ENCODE data around the gene GNA14.
"Not testable (repeated sequence)": the region's sequence is repeated elsewhere in the genome, so short reads cannot be mapped to it uniquely, and the experiment has no call there.

GNA14 gene

GRCh38 chr9:77640741-77641580, 7.2 kb downstream of the GNA14 start:
- no peak for DNase-seq

GRCh38 chr9:77632652-77633051, 15.5 kb downstream of the GNA14 start:
- DNase-seq, result no peak

DNA sequence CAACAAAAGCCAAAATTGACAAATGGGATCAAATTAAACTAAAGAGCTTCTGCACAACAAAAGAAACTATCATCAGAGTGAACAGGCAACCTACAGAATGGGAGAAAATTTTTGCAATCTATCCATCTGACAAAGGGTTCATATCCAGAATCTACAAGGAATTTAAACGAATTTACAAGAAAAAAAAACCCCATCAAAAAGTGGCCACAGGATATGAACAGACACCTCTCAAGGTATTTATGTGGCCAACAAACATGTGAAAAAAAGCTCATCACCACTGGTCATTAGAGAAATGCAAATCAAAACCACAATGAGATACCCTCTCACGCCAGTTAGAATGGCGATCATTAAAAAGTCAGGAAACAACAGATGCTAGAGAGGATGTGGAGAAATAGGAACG, 19.3 kb downstream of the GNA14 start:
- not testable (repeated sequence) for DNase-seq

DNA sequence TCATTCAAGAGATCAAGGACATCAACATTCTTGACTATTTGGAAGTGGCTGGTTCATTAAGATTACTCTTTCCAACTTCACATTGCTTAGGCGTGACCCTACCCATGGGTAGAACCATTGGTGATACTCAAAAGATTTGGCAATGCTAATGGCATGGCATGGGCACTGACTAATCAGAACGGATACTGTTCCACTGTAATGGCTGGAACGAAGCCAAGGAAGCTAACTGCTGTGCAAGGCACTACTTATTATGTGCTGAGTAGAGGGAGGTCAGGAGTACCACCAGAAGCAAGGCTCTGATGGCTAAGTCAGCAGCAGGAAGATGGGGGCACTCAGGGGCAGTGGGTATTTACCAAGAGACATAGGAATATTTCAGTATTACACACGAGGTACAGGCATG, 31.9 kb downstream of the GNA14 start:
- peak; percentile 12 for DNase-seq

DNA sequence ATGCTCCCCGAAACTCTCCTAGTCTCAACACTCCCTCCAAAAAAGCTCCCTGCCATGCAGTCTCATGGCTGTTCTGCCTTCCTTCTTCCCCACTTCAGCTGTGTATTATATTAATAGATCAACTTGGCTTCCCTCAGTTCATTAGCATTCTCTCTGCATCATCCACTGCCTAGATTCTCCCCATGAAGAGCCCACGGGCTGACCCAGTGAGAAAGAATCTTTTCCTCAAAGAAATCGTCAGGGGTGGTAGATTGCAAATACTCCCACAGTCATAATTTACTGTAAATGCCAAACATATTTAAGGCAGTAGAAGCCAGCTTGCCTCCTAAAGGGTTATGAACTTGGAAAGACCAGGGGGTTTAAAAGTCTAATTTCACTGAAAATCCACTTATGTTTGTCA, 33.5 kb downstream of the GNA14 start:
- no peak for DNase-seq

DNA sequence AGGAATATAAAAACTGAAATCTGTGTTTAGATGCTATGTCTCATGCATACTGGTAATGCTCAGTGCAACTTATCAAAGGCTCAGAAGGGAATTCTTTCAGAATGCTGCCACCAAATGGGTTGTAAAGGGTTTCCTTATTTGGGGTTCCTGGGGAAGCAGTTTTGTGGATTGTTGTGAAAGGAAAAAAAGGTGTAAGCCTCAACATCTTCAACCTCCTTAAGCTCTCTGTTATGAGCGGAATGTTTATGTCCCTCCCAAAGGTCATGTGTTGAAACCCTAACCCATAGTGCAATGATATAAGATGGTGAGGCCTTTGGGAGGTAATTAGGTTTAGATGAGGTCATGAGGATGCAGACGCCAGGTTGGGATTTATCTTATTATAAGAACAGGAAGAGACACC, 41.6 kb downstream of the GNA14 start:
- no peak for DNase-seq

GRCh38 chr9:77605449-77606220, 42.5 kb downstream of the GNA14 start:
- DNase-seq, result no peak

DNA sequence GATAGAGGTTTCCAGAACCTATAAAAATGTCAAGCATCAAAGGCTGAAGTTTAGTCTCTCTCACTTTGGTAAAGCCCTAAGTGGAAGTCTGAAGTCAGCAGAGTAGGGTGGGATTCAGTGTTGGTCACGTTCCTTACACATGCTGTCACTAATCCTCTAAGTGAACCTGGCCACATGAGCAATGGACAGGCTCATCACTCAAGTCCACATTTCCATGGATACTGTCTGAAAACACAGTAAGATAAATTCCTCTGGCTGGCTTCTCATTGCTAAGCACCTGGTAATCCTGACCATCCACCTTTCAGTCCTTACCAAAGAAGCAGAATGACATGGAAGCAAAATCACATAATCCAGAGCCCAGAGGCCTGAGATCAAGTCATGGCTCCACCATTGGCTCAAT, 43.8 kb downstream of the GNA14 start:
- DNase-seq, result no peak

- no peak for DNase-seq
Measured at GRCh38 chr9:77602852-77603251, 45.3 kb downstream of the GNA14 start.

GRCh38 chr9:77601476-77602099, 46.5 kb downstream of the GNA14 start:
- DNase-seq, result no peak

- no peak for DNase-seq
Measured at GRCh38 chr9:77600810-77601209, 47.3 kb downstream of the GNA14 start.

DNA sequence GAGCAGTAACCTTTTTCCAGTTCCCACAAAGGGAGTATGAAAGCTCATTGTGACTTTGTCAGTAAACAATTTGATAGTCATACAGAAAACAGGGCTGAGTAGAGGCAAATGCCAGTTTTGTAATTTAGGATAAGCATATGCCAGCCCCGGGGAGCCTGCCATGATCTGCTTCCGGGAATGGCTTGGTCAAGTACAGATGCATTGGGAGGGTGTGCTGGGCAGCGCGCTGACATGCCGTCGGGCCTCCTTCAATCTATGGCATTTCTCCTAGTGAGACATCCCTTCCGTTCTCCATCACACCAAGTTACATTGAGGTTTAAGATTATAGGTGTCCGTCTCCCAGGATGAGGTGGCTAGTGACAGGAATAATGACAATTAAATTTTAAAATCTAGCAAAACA, 48.6 kb downstream of the GNA14 start:
- no peak for DNase-seq

DNA sequence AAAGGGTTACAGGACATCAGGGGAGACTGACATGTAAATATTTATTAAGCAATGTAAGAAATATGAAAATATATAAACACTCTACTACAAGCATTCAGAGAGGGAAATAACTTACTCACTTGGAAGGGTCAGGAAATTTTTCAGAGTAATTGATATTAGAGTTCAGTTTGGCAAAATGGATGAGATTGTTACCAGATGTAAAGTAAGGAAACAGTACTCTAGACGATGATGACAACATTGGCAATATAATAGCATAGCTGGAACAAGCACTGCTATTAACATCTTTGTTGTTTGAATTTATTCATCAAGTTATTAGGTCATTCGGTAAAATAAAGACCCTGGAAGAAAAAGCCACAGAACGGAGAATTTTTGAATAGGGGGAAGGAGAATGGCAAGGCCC, 49.1 kb downstream of the GNA14 start:
- DNase-seq, result no peak

DNA sequence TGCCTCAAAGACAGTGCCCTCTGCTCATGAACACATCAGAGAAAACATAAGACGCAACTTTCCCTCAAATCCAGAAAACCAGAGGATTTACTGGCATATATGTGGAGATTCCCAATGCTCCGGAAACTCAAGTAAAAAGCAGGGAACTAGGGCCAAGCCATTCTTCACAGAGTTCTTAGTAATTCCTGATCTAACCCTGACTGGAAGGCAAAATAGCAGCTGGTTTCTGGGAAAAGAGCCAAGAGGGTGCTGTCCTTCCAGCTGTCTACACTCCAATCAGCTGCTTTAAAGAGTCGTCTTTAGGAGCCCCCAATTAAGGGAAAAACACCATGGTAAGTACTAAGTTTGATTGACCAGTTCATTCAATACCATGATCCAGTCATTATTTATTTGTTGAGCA, 49.6 kb downstream of the GNA14 start:
- DNase-seq, result peak; percentile 67

- DNase-seq, result no peak
Measured at GRCh38 chr9:77597057-77597456, 51.1 kb downstream of the GNA14 start.

DNA sequence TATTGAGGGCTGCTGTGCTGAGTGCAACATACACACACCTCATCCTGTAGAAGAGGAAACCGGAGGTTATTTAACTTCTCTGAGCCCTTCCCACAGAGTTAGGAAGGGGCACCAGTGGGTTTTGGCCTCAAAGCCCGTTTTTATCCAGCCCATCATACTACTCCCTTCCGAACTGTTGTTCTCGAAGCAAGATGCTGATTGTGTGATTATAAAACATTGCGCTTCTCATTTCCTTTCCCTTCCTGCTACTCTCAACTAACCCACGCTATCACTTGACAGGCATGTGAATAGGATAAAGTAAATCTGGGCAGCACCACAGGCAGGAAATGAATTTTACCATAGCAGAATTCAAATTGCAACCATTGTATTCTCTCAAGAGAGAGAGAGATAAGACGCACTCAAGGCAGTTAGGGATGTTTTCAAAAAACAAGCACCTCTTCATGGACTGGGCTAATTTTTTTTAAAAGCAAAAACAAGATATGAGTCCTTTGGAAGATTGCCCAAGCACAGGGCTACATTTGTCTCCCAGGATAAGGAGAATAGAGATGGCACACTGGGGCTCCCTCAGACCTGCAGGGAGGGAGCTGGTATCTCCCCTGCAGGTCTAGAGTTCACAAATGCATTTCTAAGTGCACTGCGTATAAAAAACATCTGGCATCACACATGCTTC, 52.6 kb downstream of the GNA14 start:
- peak; percentile 25 for DNase-seq

GRCh38 chr9:77594963-77595362, 53.2 kb downstream of the GNA14 start:
- no peak for DNase-seq

DNA sequence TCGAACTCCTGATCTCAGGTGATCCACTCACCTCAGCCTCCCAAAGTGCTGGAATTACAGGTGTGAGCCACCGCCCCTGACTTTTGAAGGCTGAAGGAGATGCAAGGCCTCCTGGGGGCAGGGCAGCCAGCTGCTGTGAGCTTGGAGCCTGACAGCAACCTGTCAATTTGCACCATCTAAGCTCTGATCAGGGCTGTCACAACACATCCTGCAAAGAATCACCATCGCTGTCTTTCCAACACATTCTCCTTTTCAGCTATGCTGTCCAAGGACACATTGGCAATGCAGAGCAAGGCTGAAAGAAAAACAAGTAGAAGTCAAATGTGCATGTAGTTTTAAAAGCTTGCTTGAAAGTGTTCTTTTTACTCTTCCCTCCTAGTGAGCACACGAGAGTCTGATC, 54.6 kb downstream of the GNA14 start:
- no peak for DNase-seq

GRCh38 chr9:77592476-77592875, 55.6 kb downstream of the GNA14 start:
- no peak for DNase-seq

GRCh38 chr9:77589046-77589795, 58.9 kb downstream of the GNA14 start:
- DNase-seq, result no peak

DNA sequence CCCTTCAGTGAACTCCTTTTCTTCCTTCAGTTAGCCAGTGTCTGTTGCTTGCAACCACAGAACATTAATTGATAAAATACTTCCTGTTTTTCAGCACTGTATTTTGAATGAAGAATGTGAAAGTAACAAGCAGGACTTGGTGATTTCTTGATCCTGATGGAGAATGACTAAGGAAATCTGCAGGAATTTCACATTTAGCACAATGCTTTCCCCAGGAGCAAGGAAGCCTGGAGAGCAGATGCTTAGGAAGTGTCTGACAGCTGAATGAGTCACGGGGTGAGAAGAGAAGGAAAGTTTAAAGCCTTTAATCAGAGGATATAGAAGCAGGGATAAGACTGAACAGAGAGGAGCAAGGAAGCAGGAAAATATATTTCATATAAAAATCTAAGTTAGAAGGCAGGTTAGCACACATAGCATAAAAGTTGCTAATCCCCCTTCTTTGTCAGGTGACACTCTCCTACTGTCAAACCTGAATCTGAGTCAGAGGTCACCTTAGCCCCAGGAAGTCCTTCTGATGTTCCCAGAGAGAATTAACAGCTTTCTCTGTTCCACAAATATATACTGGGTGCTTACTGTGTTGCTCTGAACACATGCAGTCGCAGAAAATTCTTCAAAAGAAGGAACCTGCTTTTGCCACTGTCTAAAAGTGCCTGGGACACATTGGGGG, 59.7 kb downstream of the GNA14 start:
- no peak for DNase-seq

DNA sequence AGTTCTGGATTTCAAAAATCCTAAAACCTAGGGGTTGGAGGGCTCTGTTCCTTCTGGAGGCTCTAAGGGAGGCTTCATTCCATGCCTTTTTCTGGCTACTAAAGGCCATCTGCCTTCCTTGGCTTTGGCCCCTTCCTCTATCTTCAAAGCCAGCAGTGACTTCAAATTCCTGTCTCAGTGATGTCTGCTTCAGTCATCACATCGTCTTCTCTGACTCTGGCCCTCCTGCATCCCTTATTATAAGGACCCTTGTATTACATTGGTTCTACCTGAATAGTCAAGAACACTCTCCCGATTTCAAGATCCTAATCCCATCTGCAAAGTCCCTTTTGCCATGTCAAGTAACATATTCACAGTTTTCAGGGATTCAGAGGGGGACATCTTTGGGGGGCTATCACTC, 60.3 kb downstream of the GNA14 start:
- no peak for DNase-seq
